Hematopoietic multipotent progenitor cell treated with erythropoietin and hydrocortisone succinate and interleukin-3 and kit ligand, for 15 days (in vitro differentiated cells): ENCODE data around the gene PCBD1.
A peak's percentile ranks its signal among the peaks of the same experiment; 100 is the strongest.
"Not testable (repeated sequence)": the region's sequence is repeated elsewhere in the genome, so short reads cannot be mapped to it uniquely, and the experiment has no call there.

Experiments used
- DNase-seq: peaks from one replicate; pipeline ENCODE4 v3.0.0-alpha.2; 2015; ENCODE audit warnings: low spot score

Gene PCBD1

GRCh38 chr10:70887804-70888800 is at the start of gene PCBD1:
Gene PCBD1, minus strand, starts transcription at chr10:70888565. Its CDS starts 32 bp downstream, at chr10:70888533.
- peak; percentile 14 for DNase-seq

- DNase-seq, result no peak
These were observed 49.3 kb upstream of the PCBD1 start for GRCh38 chr10:70937661-70938060.

GRCh38 chr10:70936111-70936510 is 47.7 kb upstream of the PCBD1 start:
- DNase-seq, result no peak

GRCh38 chr10:70935631-70936030 is 47.3 kb upstream of the PCBD1 start:
- no peak for DNase-seq

GRCh38 chr10:70935125-70935625 is 46.8 kb upstream of the PCBD1 start:
- no peak for DNase-seq

- no peak for DNase-seq
These were observed 46.3 kb upstream of the PCBD1 start for GRCh38 chr10:70934701-70935100.

- no peak for DNase-seq
These were observed 44.2 kb upstream of the PCBD1 start for GRCh38 chr10:70932392-70933196.

- DNase-seq, result no peak
These were observed 42.9 kb upstream of the PCBD1 start for GRCh38 chr10:70931168-70931815.

- DNase-seq, result no peak
These were observed 42.1 kb upstream of the PCBD1 start for GRCh38 chr10:70930263-70931000.

GRCh38 chr10:70928140-70928539 is 39.8 kb upstream of the PCBD1 start:
- DNase-seq, result no peak

- no peak for DNase-seq
These were observed 39.0 kb upstream of the PCBD1 start for GRCh38 chr10:70927189-70927943.

GRCh38 chr10:70926226-70927000 is 38.0 kb upstream of the PCBD1 start:
- DNase-seq, result no peak

- peak; percentile 32 for DNase-seq
These were observed 37.2 kb upstream of the PCBD1 start for GRCh38 chr10:70925377-70926225.

- no peak for DNase-seq
These were observed 35.3 kb upstream of the PCBD1 start for GRCh38 chr10:70923696-70924095.

GRCh38 chr10:70921285-70921684 is 32.9 kb upstream of the PCBD1 start:
- DNase-seq, result no peak

GRCh38 chr10:70920519-70920918 is 32.2 kb upstream of the PCBD1 start:
- DNase-seq, result no peak

- DNase-seq, result not testable (repeated sequence)
These were observed 31.5 kb upstream of the PCBD1 start for GRCh38 chr10:70919906-70920305.

- no peak for DNase-seq
These were observed 30.6 kb upstream of the PCBD1 start for GRCh38 chr10:70918851-70919530.
